ENCODE data around the gene ZNF764.

- no peak for TF ChIP-seq POLR2A (IDR thresholded peaks at IDR 0.05)
- TF ChIP-seq, protein P1, sequence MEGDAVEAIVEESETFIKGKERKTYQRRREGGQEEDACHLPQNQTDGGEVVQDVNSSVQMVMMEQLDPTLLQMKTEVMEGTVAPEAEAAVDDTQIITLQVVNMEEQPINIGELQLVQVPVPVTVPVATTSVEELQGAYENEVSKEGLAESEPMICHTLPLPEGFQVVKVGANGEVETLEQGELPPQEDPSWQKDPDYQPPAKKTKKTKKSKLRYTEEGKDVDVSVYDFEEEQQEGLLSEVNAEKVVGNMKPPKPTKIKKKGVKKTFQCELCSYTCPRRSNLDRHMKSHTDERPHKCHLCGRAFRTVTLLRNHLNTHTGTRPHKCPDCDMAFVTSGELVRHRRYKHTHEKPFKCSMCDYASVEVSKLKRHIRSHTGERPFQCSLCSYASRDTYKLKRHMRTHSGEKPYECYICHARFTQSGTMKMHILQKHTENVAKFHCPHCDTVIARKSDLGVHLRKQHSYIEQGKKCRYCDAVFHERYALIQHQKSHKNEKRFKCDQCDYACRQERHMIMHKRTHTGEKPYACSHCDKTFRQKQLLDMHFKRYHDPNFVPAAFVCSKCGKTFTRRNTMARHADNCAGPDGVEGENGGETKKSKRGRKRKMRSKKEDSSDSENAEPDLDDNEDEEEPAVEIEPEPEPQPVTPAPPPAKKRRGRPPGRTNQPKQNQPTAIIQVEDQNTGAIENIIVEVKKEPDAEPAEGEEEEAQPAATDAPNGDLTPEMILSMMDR (IDR thresholded peaks at IDR 0.05) = no peak
These were observed 11.8 kb upstream of the ZNF764 start for GRCh38 chr16:30569746-30570635.

Data from thyroid gland (tissue), 4 donors.